HepG2 (cell line): Measurements from ENCODE around the gene ANKRD62.

Source experiments
- FOXJ3 ChIP-seq: sonication (generic); formaldehyde crosslinking; IDR thresholded peaks from 2 replicates; pipeline ENCODE4 v1.4.0; 2020; ENCODE audit warnings: missing genetic modification reagents, mild to moderate bottlenecking, borderline replicate concordance
- MTA1 ChIP-seq: sonication (generic); formaldehyde crosslinking; IDR thresholded peaks from 2 replicates; pipeline ENCODE4 v1.4.0; 2020; ENCODE audit warnings: missing genetic modification reagents, mild to moderate bottlenecking, borderline replicate concordance
- MYC ChIP-seq: sonication (generic); formaldehyde crosslinking; IDR thresholded peaks from 2 replicates; pipeline ENCODE4 v1.9.0; 2021; ENCODE audit warnings: missing genetic modification reagents, borderline replicate concordance
- SMARCC2 ChIP-seq: fragments of 450-650 bp; IDR thresholded peaks from 2 replicates; pipeline ENCODE4 v1.6.1; 2017; ENCODE audit warnings: antibody characterized with exemption, mild to moderate bottlenecking
- STAG1 ChIP-seq: sonication (generic); formaldehyde crosslinking; IDR thresholded peaks from 2 replicates; pipeline ENCODE4 v1.4.0; 2020; ENCODE audit warnings: missing genetic modification reagents
- TF ChIP-seq, protein P1 (sequence below): sonication (generic); formaldehyde crosslinking; IDR thresholded peaks from 2 replicates; pipeline ENCODE4 v1.4.0; 2020; ENCODE audit warnings: missing genetic modification reagents
- TF ChIP-seq, protein P2 (sequence below): sonication (generic); formaldehyde crosslinking; IDR thresholded peaks from 2 replicates; pipeline ENCODE4 v1.5.0; 2020; ENCODE audit warnings: mild to moderate bottlenecking, missing genetic modification reagents, moderate library complexity
- TF ChIP-seq, protein P3 (sequence below): sonication (generic); formaldehyde crosslinking; IDR thresholded peaks from one replicate; pipeline ENCODE4 v1.5.1; 2020; ENCODE audit warnings: mild to moderate bottlenecking, missing genetic modification reagents; ENCODE audit errors: not compliant biosample characterization

DNA sequence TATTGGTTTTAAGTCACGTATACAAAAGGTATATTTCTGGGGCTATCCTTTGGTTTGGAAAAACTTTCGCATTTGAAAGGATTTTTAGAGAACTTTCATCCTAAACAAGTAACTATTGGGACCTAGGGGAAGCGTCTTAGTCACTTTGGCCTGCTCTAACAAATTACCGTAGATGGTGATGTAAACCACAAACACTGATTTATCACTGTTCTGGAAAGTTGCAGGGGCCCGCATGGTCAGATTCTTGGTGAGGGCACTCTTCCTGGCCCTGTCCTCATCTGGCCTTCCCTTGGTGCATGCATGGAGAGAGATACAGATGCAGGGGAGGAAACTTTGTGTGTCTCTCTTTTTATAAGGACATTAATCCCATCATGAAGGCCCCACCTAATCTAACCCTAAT lies 49.1 kb upstream of the ANKRD62 start:
- no peak for TF ChIP-seq STAG1
- no peak for TF ChIP-seq MYC (CRISPR knock-in tag)
- no peak for TF ChIP-seq SMARCC2
- TF ChIP-seq, protein P1, sequence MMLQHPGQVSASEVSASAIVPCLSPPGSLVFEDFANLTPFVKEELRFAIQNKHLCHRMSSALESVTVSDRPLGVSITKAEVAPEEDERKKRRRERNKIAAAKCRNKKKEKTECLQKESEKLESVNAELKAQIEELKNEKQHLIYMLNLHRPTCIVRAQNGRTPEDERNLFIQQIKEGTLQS (CRISPR knock-in tag): no peak
- no peak for TF ChIP-seq FOXJ3
- TF ChIP-seq, protein P2, sequence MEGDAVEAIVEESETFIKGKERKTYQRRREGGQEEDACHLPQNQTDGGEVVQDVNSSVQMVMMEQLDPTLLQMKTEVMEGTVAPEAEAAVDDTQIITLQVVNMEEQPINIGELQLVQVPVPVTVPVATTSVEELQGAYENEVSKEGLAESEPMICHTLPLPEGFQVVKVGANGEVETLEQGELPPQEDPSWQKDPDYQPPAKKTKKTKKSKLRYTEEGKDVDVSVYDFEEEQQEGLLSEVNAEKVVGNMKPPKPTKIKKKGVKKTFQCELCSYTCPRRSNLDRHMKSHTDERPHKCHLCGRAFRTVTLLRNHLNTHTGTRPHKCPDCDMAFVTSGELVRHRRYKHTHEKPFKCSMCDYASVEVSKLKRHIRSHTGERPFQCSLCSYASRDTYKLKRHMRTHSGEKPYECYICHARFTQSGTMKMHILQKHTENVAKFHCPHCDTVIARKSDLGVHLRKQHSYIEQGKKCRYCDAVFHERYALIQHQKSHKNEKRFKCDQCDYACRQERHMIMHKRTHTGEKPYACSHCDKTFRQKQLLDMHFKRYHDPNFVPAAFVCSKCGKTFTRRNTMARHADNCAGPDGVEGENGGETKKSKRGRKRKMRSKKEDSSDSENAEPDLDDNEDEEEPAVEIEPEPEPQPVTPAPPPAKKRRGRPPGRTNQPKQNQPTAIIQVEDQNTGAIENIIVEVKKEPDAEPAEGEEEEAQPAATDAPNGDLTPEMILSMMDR (CRISPR knock-in tag): no peak
- TF ChIP-seq, protein P3, sequence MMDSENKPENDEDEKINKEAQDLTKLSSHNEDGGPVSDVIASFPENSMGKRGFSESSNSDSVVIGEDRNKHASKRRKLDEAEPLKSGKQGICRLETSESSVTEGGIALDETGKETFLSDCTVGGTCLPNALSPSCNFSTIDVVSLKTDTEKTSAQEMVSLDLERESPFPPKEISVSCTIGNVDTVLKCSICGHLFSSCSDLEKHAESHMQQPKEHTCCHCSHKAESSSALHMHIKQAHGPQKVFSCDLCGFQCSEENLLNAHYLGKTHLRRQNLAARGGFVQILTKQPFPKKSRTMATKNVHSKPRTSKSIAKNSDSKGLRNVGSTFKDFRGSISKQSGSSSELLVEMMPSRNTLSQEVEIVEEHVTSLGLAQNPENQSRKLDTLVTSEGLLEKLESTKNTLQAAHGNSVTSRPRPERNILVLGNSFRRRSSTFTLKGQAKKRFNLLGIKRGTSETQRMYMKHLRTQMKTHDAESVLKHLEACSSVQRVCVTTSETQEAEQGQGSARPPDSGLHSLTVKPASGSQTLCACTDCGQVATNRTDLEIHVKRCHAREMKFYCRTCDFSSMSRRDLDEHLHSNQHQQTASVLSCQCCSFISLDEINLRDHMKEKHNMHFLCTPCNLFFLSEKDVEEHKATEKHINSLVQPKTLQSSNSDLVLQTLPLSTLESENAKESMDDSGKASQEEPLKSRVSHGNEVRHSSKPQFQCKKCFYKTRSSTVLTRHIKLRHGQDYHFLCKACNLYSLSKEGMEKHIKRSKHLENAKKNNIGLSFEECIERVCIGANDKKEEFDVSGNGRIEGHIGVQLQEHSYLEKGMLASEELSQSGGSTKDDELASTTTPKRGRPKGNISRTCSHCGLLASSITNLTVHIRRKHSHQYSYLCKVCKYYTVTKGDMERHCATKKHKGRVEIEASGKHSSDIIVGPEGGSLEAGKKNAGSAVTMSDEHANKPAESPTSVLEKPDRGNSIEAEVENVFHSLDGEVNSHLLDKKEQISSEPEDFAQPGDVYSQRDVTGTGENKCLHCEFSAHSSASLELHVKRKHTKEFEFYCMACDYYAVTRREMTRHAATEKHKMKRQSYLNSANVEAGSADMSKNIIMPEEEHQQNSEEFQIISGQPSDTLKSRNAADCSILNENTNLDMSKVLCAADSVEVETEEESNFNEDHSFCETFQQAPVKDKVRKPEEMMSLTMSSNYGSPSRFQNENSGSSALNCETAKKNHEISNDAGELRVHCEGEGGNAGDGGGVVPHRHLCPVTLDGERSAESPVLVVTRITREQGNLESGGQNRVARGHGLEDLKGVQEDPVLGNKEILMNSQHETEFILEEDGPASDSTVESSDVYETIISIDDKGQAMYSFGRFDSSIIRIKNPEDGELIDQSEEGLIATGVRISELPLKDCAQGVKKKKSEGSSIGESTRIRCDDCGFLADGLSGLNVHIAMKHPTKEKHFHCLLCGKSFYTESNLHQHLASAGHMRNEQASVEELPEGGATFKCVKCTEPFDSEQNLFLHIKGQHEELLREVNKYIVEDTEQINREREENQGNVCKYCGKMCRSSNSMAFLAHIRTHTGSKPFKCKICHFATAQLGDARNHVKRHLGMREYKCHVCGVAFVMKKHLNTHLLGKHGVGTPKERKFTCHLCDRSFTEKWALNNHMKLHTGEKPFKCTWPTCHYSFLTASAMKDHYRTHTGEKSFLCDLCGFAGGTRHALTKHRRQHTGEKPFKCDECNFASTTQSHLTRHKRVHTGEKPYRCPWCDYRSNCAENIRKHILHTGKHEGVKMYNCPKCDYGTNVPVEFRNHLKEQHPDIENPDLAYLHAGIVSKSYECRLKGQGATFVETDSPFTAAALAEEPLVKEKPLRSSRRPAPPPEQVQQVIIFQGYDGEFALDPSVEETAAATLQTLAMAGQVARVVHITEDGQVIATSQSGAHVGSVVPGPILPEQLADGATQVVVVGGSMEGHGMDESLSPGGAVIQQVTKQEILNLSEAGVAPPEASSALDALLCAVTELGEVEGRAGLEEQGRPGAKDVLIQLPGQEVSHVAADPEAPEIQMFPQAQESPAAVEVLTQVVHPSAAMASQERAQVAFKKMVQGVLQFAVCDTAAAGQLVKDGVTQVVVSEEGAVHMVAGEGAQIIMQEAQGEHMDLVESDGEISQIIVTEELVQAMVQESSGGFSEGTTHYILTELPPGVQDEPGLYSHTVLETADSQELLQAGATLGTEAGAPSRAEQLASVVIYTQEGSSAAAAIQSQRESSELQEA (CRISPR knock-in tag): no peak
- no peak for TF ChIP-seq MTA1 (CRISPR knock-in tag)
